Type B pancreatic cell (in vitro differentiated cells): ENCODE measurements around the gene CENPQ. TPM values are rescaled to one million over a fixed set of nuclear protein-coding genes. Genes with fewer than 3 reads are reported as not detected.

Source experiments
- DNase-seq: peaks from one replicate; pipeline ENCODE4 v3.0.0; 2021; ENCODE audit warnings: mixed read lengths; ENCODE audit not compliant: unreplicated experiment; ENCODE audit errors: extremely low spot score
- H3K27ac Mint-ChIP-seq: 2 replicates; pipeline ENCODE4 v1.8.0; 2021; ENCODE audit warnings: mild to moderate bottlenecking, mixed read lengths
- H3K27me3 Mint-ChIP-seq: 2 replicates; pipeline ENCODE4 v1.8.0; 2021; ENCODE audit warnings: mixed read lengths
- H3K36me3 Mint-ChIP-seq: 2 replicates; pipeline ENCODE4 v1.8.0; 2021; ENCODE audit warnings: mixed read lengths
- H3K4me1 Mint-ChIP-seq: one replicate; pipeline ENCODE4 v1.8.0; 2021; ENCODE audit warnings: mixed read lengths; ENCODE audit not compliant: unreplicated experiment
- H3K4me3 Mint-ChIP-seq: 2 replicates; pipeline ENCODE4 v1.8.0; 2021; ENCODE audit warnings: mild to moderate bottlenecking, mixed read lengths
- H3K9me3 Mint-ChIP-seq: 2 replicates; pipeline ENCODE4 v1.8.0; 2021; ENCODE audit warnings: mixed read lengths
- total RNA-seq: library from RNA; stranded (reverse); gene quantifications from 2 replicates; pipeline ENCODE4 v1.2.1, GENCODE V29; 2021; ENCODE audit warnings: low replicate concordance
- TF ChIP-seq, protein P1 (sequence below): fragments of 200-600 bp; sonication (generic); conservative IDR thresholded peaks from 2 replicates; pipeline ENCODE4 v1.5.0; 2021; ENCODE audit warnings: antibody characterized with exemption, mild to moderate bottlenecking

The CENPQ gene
- total RNA-seq, 1 donor from 2014 or later, result 8.6 TPM

DNA sequence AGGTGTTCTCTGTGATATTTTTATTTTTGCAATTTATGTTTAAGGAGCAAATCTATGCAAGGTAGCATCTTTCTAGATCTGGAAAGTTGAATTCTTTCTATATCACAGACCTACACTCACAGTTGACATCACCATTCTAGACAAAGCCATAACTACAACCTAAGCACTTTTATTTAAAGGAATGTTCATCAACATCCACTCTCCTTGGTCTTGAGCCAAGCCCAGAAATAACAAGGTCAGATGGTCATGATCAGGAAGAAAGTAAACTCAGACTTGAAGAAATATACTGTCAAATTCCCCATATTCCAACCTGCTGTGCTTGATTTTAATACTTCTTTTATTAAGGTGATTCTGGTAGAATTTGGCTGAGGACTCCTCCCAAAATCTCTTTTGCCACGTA lies 32.3 kb upstream of the CENPQ start:
- Mint-ChIP-seq H3K27me3 (no peaks in the 10 kb centered on the region), H3K27ac (no peak overlapping the region), H3K9me3 (no peaks in the 10 kb centered on the region), H3K4me3 (no peak overlapping the region), H3K4me1 (no peaks in the 10 kb centered on the region), H3K36me3 (peaks cover 19% of the 10 kb centered on the region)
- TF ChIP-seq, protein P1, sequence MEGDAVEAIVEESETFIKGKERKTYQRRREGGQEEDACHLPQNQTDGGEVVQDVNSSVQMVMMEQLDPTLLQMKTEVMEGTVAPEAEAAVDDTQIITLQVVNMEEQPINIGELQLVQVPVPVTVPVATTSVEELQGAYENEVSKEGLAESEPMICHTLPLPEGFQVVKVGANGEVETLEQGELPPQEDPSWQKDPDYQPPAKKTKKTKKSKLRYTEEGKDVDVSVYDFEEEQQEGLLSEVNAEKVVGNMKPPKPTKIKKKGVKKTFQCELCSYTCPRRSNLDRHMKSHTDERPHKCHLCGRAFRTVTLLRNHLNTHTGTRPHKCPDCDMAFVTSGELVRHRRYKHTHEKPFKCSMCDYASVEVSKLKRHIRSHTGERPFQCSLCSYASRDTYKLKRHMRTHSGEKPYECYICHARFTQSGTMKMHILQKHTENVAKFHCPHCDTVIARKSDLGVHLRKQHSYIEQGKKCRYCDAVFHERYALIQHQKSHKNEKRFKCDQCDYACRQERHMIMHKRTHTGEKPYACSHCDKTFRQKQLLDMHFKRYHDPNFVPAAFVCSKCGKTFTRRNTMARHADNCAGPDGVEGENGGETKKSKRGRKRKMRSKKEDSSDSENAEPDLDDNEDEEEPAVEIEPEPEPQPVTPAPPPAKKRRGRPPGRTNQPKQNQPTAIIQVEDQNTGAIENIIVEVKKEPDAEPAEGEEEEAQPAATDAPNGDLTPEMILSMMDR, result no peak
- no peak for DNase-seq

DNA sequence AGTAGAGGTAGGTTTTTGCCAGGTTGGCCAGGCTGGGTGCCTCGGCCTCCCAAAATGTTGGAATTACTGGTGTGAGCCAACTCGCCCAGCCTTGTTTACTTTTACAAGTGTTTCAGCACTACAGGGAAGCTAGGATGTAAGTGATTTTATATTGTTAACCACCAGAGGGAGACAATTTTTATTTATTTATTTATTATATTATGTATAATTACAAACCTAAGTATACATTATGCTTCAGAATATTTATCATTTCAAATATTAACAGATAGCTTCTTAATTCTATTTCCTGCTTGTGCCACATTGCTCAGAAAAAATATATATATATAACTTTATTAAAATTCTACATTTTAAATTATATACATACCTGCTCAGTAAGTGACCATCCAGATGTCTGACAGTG lies 9.9 kb upstream of the CENPQ start:
- Mint-ChIP-seq H3K4me1 (no peaks in the 10 kb centered on the region), H3K27me3 (no peaks in the 10 kb centered on the region), H3K4me3 (no peak overlapping the region), H3K9me3 (no peaks in the 10 kb centered on the region), H3K27ac (no peak overlapping the region), H3K36me3 (peaks cover 12% of the 10 kb centered on the region)
- no peak for DNase-seq
- TF ChIP-seq, protein P1, result peak; percentile 74

DNA sequence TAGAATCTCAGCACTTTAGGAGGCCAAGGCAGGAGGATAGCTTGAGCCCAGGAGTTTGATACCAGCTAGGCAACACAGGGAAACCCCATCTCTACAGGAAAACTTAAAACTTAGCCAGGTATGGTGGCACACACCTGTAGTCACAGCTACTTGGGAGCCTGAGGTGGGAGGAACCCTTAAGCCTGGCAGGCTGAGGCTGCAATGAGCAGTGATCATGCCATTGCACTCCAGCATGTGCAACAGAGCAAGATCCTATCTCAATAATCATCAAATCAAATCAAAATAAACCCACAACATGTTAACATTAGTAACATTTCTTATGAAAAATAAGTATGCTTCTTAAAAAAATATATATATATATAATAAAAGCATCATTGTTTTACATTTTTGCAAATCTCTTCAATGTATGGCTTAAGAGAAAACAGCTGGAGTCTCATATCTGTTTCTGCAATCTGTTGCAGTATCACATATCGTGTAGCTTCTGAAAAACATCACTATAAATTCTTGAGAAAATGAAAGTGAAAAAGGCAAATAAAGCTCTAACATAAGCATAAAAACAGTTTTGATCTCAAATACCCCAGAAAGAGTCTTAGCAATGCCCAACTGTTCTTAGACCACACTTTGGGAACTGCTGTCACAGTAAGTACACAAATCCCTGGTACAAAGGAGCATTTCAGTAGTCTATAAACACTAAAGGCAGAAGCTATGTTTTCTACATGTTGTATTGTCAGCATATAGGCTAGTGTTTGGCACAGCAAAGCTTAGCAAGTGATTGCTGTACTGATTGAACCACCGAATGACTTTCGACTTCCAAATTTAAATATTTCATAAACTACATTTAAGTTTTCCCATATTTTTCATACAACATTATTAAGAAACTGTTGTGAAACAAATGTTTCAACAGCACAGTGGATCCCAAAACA lies 8.1 kb upstream of the CENPQ start:
- TF ChIP-seq, protein P1, result no peak
- no peak overlapping the region for H3K27ac Mint-ChIP-seq
- no peaks in the 10 kb centered on the region for H3K4me1 Mint-ChIP-seq
- no peaks in the 10 kb centered on the region for H3K27me3 Mint-ChIP-seq
- H3K4me3 Mint-ChIP-seq, result no peak overlapping the region
- no peaks in the 10 kb centered on the region for H3K9me3 Mint-ChIP-seq
- peaks cover 7% of the 10 kb centered on the region for H3K36me3 Mint-ChIP-seq
- DNase-seq, result no peak

DNA sequence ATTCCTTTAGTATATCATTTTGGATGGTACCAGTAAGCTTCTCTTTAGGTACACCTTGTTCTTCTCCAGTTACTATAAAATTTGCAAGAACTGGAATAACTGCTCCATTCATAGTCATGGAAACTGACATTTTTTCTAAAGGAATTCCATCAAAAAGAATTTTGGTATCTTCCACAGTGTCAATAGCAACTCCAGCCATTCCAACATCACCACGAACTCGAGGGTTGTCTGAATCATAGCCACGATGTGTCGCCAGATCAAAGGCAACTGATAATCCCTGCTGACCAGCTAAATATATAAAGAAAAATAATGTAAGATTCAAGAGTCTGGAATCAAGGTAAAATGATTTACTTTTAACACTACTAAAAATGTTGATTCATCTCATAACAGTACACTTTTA lies 5.4 kb upstream of the CENPQ start:
- Mint-ChIP-seq H3K27me3 (no peaks in the 10 kb centered on the region), H3K4me3 (no peak overlapping the region), H3K27ac (no peak overlapping the region), H3K9me3 (no peaks in the 10 kb centered on the region), H3K36me3 (peaks cover 7% of the 10 kb centered on the region), H3K4me1 (peaks cover 10% of the 10 kb centered on the region)
- no peak for DNase-seq
- TF ChIP-seq, protein P1, result no peak

DNA sequence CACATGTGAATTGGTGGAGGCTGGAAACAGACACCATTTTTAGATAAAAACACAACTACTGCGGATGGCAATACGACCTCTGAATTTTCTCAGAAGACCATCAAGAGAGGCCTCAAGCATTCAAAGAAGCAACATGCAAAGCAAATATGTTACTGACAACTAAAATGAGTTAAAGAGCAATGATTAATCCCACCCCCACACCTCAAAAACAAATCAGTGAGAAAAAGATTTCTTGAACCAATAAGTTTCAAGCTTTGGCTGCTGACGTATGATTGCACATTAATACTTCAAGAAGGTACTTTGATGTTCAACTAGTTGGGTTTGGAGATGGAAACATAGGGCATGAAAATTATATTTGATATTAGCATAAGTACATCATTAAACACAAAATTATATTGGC lies 1.1 kb upstream of the CENPQ start:
- Mint-ChIP-seq H3K4me3 (peak overlapping the region; percentile 98), H3K27me3 (no peaks in the 10 kb centered on the region), H3K36me3 (peaks cover 2% of the 10 kb centered on the region), H3K9me3 (no peaks in the 10 kb centered on the region), H3K4me1 (peaks cover 20% of the 10 kb centered on the region), H3K27ac (peak overlapping the region; percentile 98)
- no peak for DNase-seq
- TF ChIP-seq, protein P1, result no peak
